HCT116 (cell line): Measurements from ENCODE around the gene SLC8A1. TPM values are rescaled to one million over a fixed set of nuclear protein-coding genes. Genes with fewer than 3 reads are reported as not detected.

Experiments
- ATAC-seq: fragments of 200-7000 bp; cut with Tn5 transposase; 2 replicates; pipeline ENCODE4 v1.9.1; 2020; ENCODE audit warnings: mild to moderate bottlenecking, moderate library complexity
- BruUV-seq: library from RNA; stranded (reverse); fragments of 400-500 nt; replicated peaks from 2 replicates; lab custom pipeline; 2021; lab: Mats Ljungman, UMichigan
- CTCF ChIA-PET: fragments of 300-600 bp; sonication (Branson Sonifier 250); formaldehyde crosslinking; loops from one replicate; lab custom pipeline; 2021; ENCODE audit warnings: antibody characterized with exemption; lab: Charles Lee
- POLR2A ChIA-PET: fragments of 300-600, 350-600 bp; sonication (Branson Sonifier 250); formaldehyde crosslinking; loops from one replicate; lab custom pipeline; 2021; ENCODE audit warnings: antibody characterized with exemption; lab: Charles Lee
- RAD21 ChIA-PET, 2 experiments: fragments of 300-600 bp; sonication (Branson Sonifier 250); formaldehyde crosslinking; loops; one replicate each; lab custom pipeline; 2023; ENCODE audit warnings: low total read pairs in 2 of 2; ENCODE audit not compliant: uncharacterized antibody in 2 of 2, unreplicated experiment in 2 of 2, low non-redundant PET in 1 of 2; lab: Charles Lee
- DNase-seq: peaks from one replicate; pipeline ENCODE4 v3.0.0-alpha.2; 2010; ENCODE audit warnings: low read depth, low spot score
- H2AFZ ChIP-seq: fragments of 200-600 bp; shearing (Covaris generic), sonication (generic); 2 replicates; pipeline ENCODE4 v1.6.1; 2017; ENCODE audit warnings: low read depth, mixed run types, mixed read lengths, antibody characterized with exemption, low read length; ENCODE audit not compliant: poor library complexity, severe bottlenecking
- H3K27ac ChIP-seq: 2 replicates; pipeline ENCODE4 v1.5.1; 2012; ENCODE audit warnings: low read depth, low read length
- H3K27me3 ChIP-seq: fragments of 200-600 bp; sonication (generic); 2 replicates; pipeline ENCODE4 v1.6.1; 2016; ENCODE audit warnings: mixed run types, low read length, mixed read lengths; ENCODE audit not compliant: insufficient read depth
- H3K36me3 ChIP-seq, 2 experiments: fragments of 200-500 bp in 1 of 2; fragments of 200-600 bp in 1 of 2; sonication (Bioruptor generic) in 1 of 2; sonication (generic) in 1 of 2; 2 replicates each; pipeline versions ENCODE4 v1.5.1 to v1.6.1; 2014 to 2016; ENCODE audit warnings: low read length in 2 of 2, inconsistent platforms in 1 of 2, mixed read lengths in 1 of 2, mixed run types in 1 of 2; ENCODE audit not compliant: insufficient read depth in 2 of 2, control insufficient read depth in 1 of 2
- H3K4me1 ChIP-seq, 2 experiments: fragments of 200-600 bp in 1 of 2; sonication (generic) in 1 of 2; 2 replicates each; pipeline versions ENCODE4 v1.5.1 to v1.6.1; 2012 to 2017; ENCODE audit warnings: low read length in 2 of 2, inconsistent platforms in 1 of 2, mild to moderate bottlenecking in 1 of 2, mixed read lengths in 1 of 2, mixed run types in 1 of 2, moderate library complexity in 1 of 2; ENCODE audit not compliant: insufficient read depth in 2 of 2, control insufficient read depth in 1 of 2
- H3K4me2 ChIP-seq: fragments of 200-600 bp; sonication (generic); 2 replicates; pipeline ENCODE4 v1.6.1; 2017; ENCODE audit warnings: mixed run types, low read length, mixed read lengths
- H3K4me3 ChIP-seq, 2 experiments: fragments of 200-600 bp in 1 of 2; sonication (generic) in 1 of 2; replicated peaks in 1 of 2; 2 replicates each; pipeline ENCODE4 v1.5.1; 2011 to 2016; ENCODE audit warnings: low read length in 2 of 2, control low read depth in 1 of 2, low read depth in 1 of 2, mild to moderate bottlenecking in 1 of 2, mixed read lengths in 1 of 2, mixed run types in 1 of 2
- H3K79me2 ChIP-seq: fragments of 200-600 bp; sonication (generic); 2 replicates; pipeline ENCODE4 v1.6.1; 2017; ENCODE audit warnings: mild to moderate bottlenecking, mixed run types, low read length, moderate library complexity, mixed read lengths; ENCODE audit not compliant: insufficient read depth
- H3K9ac ChIP-seq: fragments of 200-600 bp; sonication (generic); 2 replicates; pipeline ENCODE4 v1.6.1; 2016; ENCODE audit warnings: low read length, mixed read lengths
- H3K9me2 ChIP-seq: fragments of 200-600 bp; sonication (generic), shearing (Covaris generic); 2 replicates; pipeline ENCODE4 v1.6.1; 2017; ENCODE audit warnings: mixed run types, mild to moderate bottlenecking, moderate library complexity; ENCODE audit not compliant: insufficient read depth
- H3K9me3 ChIP-seq, 2 experiments: fragments of 200-500 bp in 1 of 2; fragments of 200-600 bp in 1 of 2; sonication (Bioruptor generic) in 1 of 2; sonication (generic) in 1 of 2; 2 replicates each; pipeline ENCODE4 v1.6.1; 2014 to 2017; ENCODE audit warnings: low read length in 2 of 2, mixed read lengths in 2 of 2, inconsistent platforms in 1 of 2, low read depth in 1 of 2, mild to moderate bottlenecking in 1 of 2, mixed run types in 1 of 2, moderate library complexity in 1 of 2; ENCODE audit not compliant: control insufficient read depth in 1 of 2, insufficient read depth in 1 of 2
- H4K20me1 ChIP-seq: fragments of 200-600 bp; sonication (generic), shearing (Covaris generic); 2 replicates; pipeline ENCODE4 v1.6.1; 2017; ENCODE audit warnings: mixed run types, mild to moderate bottlenecking, moderate library complexity; ENCODE audit not compliant: insufficient read depth
- CEBPB ChIP-seq: IDR thresholded peaks from 2 replicates; pipeline ENCODE4 v1.6.1; 2012; ENCODE audit warnings: low read depth
- EGR1 ChIP-seq: IDR thresholded peaks from 2 replicates; pipeline ENCODE4 v1.6.1; 2012; ENCODE audit warnings: low read depth
- EZH2phosphoT487 ChIP-seq: fragments of 200-600 bp; IDR thresholded peaks from 2 replicates; pipeline ENCODE4 v1.6.1; 2018; ENCODE audit warnings: antibody characterized with exemption, borderline replicate concordance
- POLR2A ChIP-seq: IDR thresholded peaks from 2 replicates; pipeline ENCODE4 v1.7.0; 2011; ENCODE audit warnings: borderline replicate concordance; ENCODE audit not compliant: insufficient read depth, insufficient read length; ENCODE audit errors: extremely low read depth
- POLR2AphosphoS5 ChIP-seq: IDR thresholded peaks from 2 replicates; pipeline ENCODE4 v1.6.1; 2011; ENCODE audit warnings: mild to moderate bottlenecking, low read depth, low read length, moderate library complexity
- RAD21 ChIP-seq: IDR thresholded peaks from 2 replicates; pipeline ENCODE4 v1.6.1; 2012; ENCODE audit warnings: low read depth, mild to moderate bottlenecking
- SP1 ChIP-seq: IDR thresholded peaks from 2 replicates; pipeline ENCODE4 v1.6.1; 2012; ENCODE audit warnings: low read depth
- YY1 ChIP-seq: IDR thresholded peaks from 2 replicates; pipeline ENCODE4 v1.6.1; 2011; ENCODE audit warnings: low read length, low read depth, moderate library complexity, mild to moderate bottlenecking; ENCODE audit not compliant: insufficient replicate concordance; ENCODE audit errors: extremely low read depth
- ZFX ChIP-seq: fragments of 450-650 bp; IDR thresholded peaks from 2 replicates; pipeline ENCODE4 v1.6.1; 2017
- ZNF274 ChIP-seq: fragments of 200-500 bp; sonication (Bioruptor generic); IDR thresholded peaks from 2 replicates; pipeline ENCODE4 v1.6.1; 2014; ENCODE audit warnings: mild to moderate bottlenecking, low read depth, low read length, inconsistent platforms
- intact Hi-C: fragments of 100-400 bp; cut with micrococcal nuclease; formaldehyde crosslinking; loops from 2 replicates; pipeline ENCODE4 v1.10.0; 2022
- total RNA-seq: library from RNA; stranded (reverse); gene quantifications from one replicate; pipeline ENCODE4 v1.2.1, GENCODE V29; 2021; ENCODE audit not compliant: unreplicated experiment
- TF ChIP-seq, protein P1 (sequence below): IDR thresholded peaks from 2 replicates; pipeline ENCODE4 v1.6.1; 2012
- TF ChIP-seq, protein P2 (sequence below): IDR thresholded peaks from 2 replicates; pipeline ENCODE4 v1.6.1; 2011; ENCODE audit warnings: mild to moderate bottlenecking, low read length, moderate library complexity; ENCODE audit not compliant: insufficient replicate concordance; ENCODE audit errors: extremely low read depth
- TF ChIP-seq, protein P3 (sequence below): IDR thresholded peaks from 2 replicates; pipeline ENCODE4 v1.6.1; 2012; ENCODE audit warnings: low read depth

SLC8A1 gene
- total RNA-seq, 1 experiment from 2014 or later, result 0.07 TPM

DNA sequence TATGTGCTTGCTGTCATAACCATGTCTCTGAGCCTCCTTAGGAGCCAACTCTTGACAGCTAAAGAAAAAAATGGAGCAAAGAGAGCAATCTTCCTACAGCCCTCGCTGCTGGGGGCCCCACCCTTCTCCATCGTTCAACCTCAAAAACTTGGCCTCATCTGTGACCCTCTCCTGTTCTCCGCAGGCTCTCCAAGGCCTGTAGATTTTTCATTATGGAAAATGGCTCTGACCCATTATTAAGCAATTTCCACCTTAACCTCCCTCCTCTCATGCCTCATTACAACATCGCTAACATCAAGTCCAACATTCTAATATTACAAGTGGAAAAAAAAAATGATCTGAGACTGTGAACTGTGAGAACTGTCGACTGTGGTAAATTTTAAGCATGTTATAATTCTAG, 98.7 kb downstream of the SLC8A1 start:
- TF ChIP-seq, protein P1, sequence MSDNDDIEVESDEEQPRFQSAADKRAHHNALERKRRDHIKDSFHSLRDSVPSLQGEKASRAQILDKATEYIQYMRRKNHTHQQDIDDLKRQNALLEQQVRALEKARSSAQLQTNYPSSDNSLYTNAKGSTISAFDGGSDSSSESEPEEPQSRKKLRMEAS, result no peak
- no peak for TF ChIP-seq ZFX
- TF ChIP-seq, protein P2, sequence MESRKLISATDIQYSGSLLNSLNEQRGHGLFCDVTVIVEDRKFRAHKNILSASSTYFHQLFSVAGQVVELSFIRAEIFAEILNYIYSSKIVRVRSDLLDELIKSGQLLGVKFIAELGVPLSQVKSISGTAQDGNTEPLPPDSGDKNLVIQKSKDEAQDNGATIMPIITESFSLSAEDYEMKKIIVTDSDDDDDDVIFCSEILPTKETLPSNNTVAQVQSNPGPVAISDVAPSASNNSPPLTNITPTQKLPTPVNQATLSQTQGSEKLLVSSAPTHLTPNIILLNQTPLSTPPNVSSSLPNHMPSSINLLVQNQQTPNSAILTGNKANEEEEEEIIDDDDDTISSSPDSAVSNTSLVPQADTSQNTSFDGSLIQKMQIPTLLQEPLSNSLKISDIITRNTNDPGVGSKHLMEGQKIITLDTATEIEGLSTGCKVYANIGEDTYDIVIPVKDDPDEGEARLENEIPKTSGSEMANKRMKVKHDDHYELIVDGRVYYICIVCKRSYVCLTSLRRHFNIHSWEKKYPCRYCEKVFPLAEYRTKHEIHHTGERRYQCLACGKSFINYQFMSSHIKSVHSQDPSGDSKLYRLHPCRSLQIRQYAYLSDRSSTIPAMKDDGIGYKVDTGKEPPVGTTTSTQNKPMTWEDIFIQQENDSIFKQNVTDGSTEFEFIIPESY, result no peak
- no peak for TF ChIP-seq POLR2A
- no peak for TF ChIP-seq YY1
- Histone ChIP-seq H3K4me2 (no peak overlapping the region), H2AFZ (no peak overlapping the region), H3K9me2 (no peaks in the 10 kb centered on the region), H3K27me3 (no peaks in the 10 kb centered on the region), H3K9ac (no peak overlapping the region), H3K4me3 (no peak overlapping the region), H4K20me1 (no peaks in the 10 kb centered on the region), H3K36me3 (no peaks in the 10 kb centered on the region), H3K4me1 (no peaks in the 10 kb centered on the region), H3K9me3 (no peaks in the 10 kb centered on the region), H3K79me2 (no peaks in the 10 kb centered on the region), H3K27ac (no peak overlapping the region)
- DNase-seq (no peak), ATAC-seq (no peak)
- ChIA-PET RAD21 (no interaction called here), CTCF (no interaction called here), POLR2A (no interaction called here)
- no TSS peak for BruUV-seq
- intact Hi-C loops, result no loop called here

DNA sequence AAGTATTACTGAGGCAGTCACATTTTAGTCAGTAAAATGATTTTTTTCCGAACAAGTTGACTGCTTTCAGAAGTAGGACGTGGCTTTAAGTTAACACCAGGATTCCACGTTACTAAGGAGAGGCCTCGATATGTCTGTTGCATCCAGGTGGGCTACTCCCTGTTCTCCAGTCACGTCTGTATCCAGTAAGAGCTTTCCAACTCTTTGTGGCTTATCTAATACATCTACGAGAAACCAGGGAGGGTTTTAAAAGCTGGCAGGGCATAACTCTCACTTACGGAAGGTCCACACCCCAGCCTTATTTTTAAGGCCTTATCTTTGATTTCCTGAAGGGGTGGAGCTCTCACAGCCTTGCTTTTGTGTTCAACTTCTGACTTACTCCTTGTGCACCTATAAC, 99.2 kb downstream of the SLC8A1 start:
- Histone ChIP-seq H3K9me3 (no peaks in the 10 kb centered on the region), H3K4me3 (no peak overlapping the region), H3K27me3 (no peaks in the 10 kb centered on the region), H3K4me1 (no peaks in the 10 kb centered on the region), H3K79me2 (no peaks in the 10 kb centered on the region), H3K9me2 (no peaks in the 10 kb centered on the region), H3K27ac (no peak overlapping the region), H3K36me3 (no peaks in the 10 kb centered on the region), H3K4me2 (no peak overlapping the region), H2AFZ (no peak overlapping the region), H4K20me1 (no peaks in the 10 kb centered on the region), H3K9ac (no peak overlapping the region)
- intact Hi-C loops, result no loop called here
- RAD21 ChIA-PET, result no interaction called here
- ATAC-seq (no peak), DNase-seq (no peak)
- POLR2A ChIA-PET, result no interaction called here
- CTCF ChIA-PET, result no interaction called here
- BruUV-seq, result no TSS peak
- TF ChIP-seq SP1, result no peak
- no peak for TF ChIP-seq ZNF274
- TF ChIP-seq, protein P2, result no peak
- no peak for TF ChIP-seq POLR2AphosphoS5
- no peak for TF ChIP-seq CEBPB
- no peak for TF ChIP-seq EZH2phosphoT487
- no peak for TF ChIP-seq EGR1
- TF ChIP-seq, protein P3, sequence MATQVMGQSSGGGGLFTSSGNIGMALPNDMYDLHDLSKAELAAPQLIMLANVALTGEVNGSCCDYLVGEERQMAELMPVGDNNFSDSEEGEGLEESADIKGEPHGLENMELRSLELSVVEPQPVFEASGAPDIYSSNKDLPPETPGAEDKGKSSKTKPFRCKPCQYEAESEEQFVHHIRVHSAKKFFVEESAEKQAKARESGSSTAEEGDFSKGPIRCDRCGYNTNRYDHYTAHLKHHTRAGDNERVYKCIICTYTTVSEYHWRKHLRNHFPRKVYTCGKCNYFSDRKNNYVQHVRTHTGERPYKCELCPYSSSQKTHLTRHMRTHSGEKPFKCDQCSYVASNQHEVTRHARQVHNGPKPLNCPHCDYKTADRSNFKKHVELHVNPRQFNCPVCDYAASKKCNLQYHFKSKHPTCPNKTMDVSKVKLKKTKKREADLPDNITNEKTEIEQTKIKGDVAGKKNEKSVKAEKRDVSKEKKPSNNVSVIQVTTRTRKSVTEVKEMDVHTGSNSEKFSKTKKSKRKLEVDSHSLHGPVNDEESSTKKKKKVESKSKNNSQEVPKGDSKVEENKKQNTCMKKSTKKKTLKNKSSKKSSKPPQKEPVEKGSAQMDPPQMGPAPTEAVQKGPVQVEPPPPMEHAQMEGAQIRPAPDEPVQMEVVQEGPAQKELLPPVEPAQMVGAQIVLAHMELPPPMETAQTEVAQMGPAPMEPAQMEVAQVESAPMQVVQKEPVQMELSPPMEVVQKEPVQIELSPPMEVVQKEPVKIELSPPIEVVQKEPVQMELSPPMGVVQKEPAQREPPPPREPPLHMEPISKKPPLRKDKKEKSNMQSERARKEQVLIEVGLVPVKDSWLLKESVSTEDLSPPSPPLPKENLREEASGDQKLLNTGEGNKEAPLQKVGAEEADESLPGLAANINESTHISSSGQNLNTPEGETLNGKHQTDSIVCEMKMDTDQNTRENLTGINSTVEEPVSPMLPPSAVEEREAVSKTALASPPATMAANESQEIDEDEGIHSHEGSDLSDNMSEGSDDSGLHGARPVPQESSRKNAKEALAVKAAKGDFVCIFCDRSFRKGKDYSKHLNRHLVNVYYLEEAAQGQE, result no peak
- TF ChIP-seq RAD21, result no peak
